Breast epithelium (tissue), 4 donors: ENCODE results near the gene ALDH5A1. TPM values are rescaled to one million over a fixed set of nuclear protein-coding genes. Genes with fewer than 3 reads are reported as not detected.

ENCODE experiments used
- DNase-seq, 2 donors: peaks; one replicate each; pipeline ENCODE4 v3.0.0-alpha.2; 2019; ENCODE audit warnings: low spot score in 2 of 2
- H3K27ac ChIP-seq, 2 donors: fragments of 200-600 bp; sonication (generic) in 1 of 2; one replicate each; pipeline ENCODE4 v1.5.1; 2016 to 2019; ENCODE audit warnings: mild to moderate bottlenecking in 1 of 2
- H3K27me3 ChIP-seq, 2 donors: fragments of 200-600 bp; sonication (generic) in 1 of 2; one replicate each; pipeline versions ENCODE4 v1.5.1 to v1.6.0; 2017 to 2019; ENCODE audit warnings: control low read depth in 1 of 2, mild to moderate bottlenecking in 1 of 2
- H3K36me3 ChIP-seq: fragments of 200-600 bp; one replicate; pipeline ENCODE4 v1.5.1; 2019
- H3K4me1 ChIP-seq, 2 donors: fragments of 200-600 bp; sonication (generic); one replicate each; pipeline ENCODE4 v1.5.1; 2016 to 2019; ENCODE audit warnings: control low read depth in 1 of 2
- H3K4me3 ChIP-seq, 3 donors: fragments of 200-600 bp; sonication (generic); 1 replicate in 2 of 3; 2 replicates in 1 of 3; pipeline ENCODE4 v1.5.1; 2016 to 2019; ENCODE audit warnings: mild to moderate bottlenecking in 3 of 3, moderate library complexity in 2 of 3
- H3K9me3 ChIP-seq, 2 donors: fragments of 200-600 bp; sonication (generic) in 1 of 2; one replicate each; pipeline ENCODE4 v1.5.1; 2016 to 2019; ENCODE audit warnings: control low read depth in 1 of 2
- CTCF ChIP-seq, 3 donors: fragments of 450-650 bp; IDR thresholded peaks; one replicate each; pipeline ENCODE4 v1.5.1; 2016 to 2017; ENCODE audit warnings: antibody characterized with exemption in 3 of 3, mild to moderate bottlenecking in 3 of 3, moderate library complexity in 3 of 3
- POLR2A ChIP-seq: fragments of 450-650 bp; IDR thresholded peaks from one replicate; pipeline ENCODE4 v1.6.1; 2016; ENCODE audit warnings: antibody characterized with exemption, mild to moderate bottlenecking, moderate library complexity
- POLR2AphosphoS5 ChIP-seq, 3 donors: sonication (generic); formaldehyde crosslinking; IDR thresholded peaks; one replicate each; pipeline ENCODE4 v1.6.1; 2017; ENCODE audit warnings: antibody characterized with exemption in 3 of 3
- intact Hi-C: fragments of 100-400 bp; cut with DNase I; formaldehyde crosslinking; loops from one replicate; pipeline ENCODE4 v1.15.1; 2023; ENCODE audit warnings: low total_unique reads
- total RNA-seq, 3 donors: library from RNA; depleted of rRNA; stranded (reverse); fragments of >200 nt; gene quantifications; one replicate each; pipeline ENCODE4 v1.1.0, GENCODE V29; 2016

ALDH5A1 gene
- total RNA-seq = 1 to 10 TPM; 3.9 to 6.4 (median 6.1) TPM

- peak; percentile 37 to 68 for DNase-seq
- Histone ChIP-seq H3K9me3 (no peaks in the 10 kb centered on the region), H3K4me3 (peak within 1 kb of the TSS; percentile 55 to 82 (median 70)), H3K36me3 (no peaks in the 10 kb centered on the region), H3K27ac (peak within 1 kb of the TSS; percentile 67 to 71), H3K27me3 (no peaks in the 10 kb centered on the region), H3K4me1 (no peaks in the 10 kb centered on the region)
- no peak for TF ChIP-seq POLR2A
- TF ChIP-seq POLR2AphosphoS5 (IDR thresholded peaks at IDR 0.05) = no peak
- TF ChIP-seq CTCF (IDR thresholded peaks at IDR 0.05) = no peak
- intact Hi-C loops = no loop called here
These were observed at the start of gene ALDH5A1 for GRCh38 chr6:24494821-24495795. TSS of gene ALDH5A1 (plus strand) at chr6:24494969. CDS start at chr6:24494997, 28 bp downstream.

GRCh38 chr6:24445704-24446103, 49.1 kb upstream of the ALDH5A1 start:
- H3K9me3 ChIP-seq = no peaks in the 10 kb centered on the region
- H3K36me3 ChIP-seq = no peaks in the 10 kb centered on the region
- TF ChIP-seq POLR2AphosphoS5 (IDR thresholded peaks at IDR 0.05) = no peak
- no peak overlapping the region for H3K27ac ChIP-seq
- no peak overlapping the region for H3K4me3 ChIP-seq
- H3K4me1 ChIP-seq = no peaks in the 10 kb centered on the region
- no peak for DNase-seq
- no peaks in the 10 kb centered on the region for H3K27me3 ChIP-seq
- intact Hi-C loops = no loop called here

DNA sequence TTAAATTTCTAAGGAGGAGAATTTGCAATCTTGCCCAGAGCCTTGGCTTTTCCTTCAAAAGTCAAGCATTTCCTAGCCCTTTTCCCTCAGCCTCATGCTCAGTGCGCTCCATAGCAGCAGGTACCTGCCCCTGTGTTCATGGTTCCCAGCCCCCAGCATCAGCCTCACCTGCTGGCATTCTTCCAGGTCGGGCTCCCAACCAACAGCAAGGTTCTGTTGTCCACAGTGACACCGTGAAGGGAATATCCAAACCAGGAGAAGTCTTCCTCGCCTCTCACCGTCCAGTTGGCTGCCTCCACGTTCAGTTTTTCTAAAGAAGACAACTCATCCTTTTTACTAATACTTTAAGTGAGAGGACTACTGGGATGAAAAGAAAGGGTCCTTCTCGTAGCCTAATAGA, 48.1 kb upstream of the ALDH5A1 start:
- Histone ChIP-seq H3K9me3 (no peaks in the 10 kb centered on the region), H3K27ac (no peak overlapping the region), H3K36me3 (no peaks in the 10 kb centered on the region), H3K27me3 (no peaks in the 10 kb centered on the region), H3K4me1 (no peaks in the 10 kb centered on the region), H3K4me3 (no peak overlapping the region)
- no peak for DNase-seq
- intact Hi-C loops = no loop called here
- TF ChIP-seq POLR2A (no peak), CTCF (IDR thresholded peaks at IDR 0.05) (no peak), POLR2AphosphoS5 (IDR thresholded peaks at IDR 0.05) (no peak)

DNA sequence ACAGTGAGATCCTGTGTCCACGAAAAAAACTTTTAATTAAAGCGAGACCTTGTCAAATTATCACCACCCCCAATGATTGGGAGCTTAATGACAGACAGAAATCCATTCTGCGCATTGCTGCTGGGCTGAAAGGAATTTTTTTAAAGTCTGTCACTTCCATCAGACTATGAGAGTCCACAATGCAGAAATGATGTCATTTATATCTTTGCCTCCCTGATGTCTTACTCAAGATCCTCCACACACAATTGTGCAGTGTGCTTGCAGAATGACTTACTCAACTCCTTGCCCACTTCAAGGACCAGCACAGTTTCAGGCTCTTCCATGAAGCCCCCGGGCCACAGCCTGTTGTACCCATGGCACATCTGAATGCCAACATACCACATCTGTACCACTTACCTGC, 46.4 kb upstream of the ALDH5A1 start:
- no peaks in the 10 kb centered on the region for H3K4me1 ChIP-seq
- intact Hi-C loops = no loop called here
- no peaks in the 10 kb centered on the region for H3K27me3 ChIP-seq
- H3K9me3 ChIP-seq = no peaks in the 10 kb centered on the region
- no peak overlapping the region for H3K27ac ChIP-seq
- DNase-seq = no peak
- no peaks in the 10 kb centered on the region for H3K36me3 ChIP-seq
- TF ChIP-seq POLR2AphosphoS5 (IDR thresholded peaks at IDR 0.05) (no peak), CTCF (IDR thresholded peaks at IDR 0.05) (no peak), POLR2A (no peak)
- H3K4me3 ChIP-seq = no peak overlapping the region

DNA sequence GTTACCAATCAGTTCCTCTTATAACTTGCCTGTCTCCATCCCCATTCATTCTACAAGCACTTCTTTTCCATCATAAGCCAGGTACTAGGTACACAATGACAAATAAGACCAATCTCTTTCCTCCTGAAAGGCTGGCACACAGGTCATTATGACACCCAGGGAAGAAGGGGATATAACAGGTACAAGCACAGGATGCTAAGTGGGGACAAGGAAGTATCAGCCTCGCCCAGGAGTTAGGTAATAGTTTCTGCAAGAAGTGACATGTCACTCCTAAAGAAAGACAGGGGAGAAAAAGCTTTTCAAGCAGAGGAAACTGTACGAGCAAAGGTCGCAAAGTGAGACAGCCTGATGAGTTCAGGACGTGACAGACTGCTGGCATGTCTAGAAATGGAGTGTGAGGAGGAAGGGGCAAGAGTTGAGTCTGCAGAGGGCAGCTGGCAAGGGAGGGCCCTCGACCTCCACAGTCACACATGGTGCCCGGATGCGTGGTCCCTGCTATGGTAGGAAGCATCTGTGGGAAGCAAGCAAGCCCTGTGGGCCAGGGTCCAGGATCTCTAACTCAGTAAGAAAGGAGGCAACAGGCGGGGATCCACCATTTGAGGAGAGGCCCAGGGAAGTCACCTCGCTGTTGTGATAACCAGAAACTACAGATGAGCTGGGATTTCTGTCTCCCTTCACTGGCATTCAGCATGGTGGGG, 45.8 kb upstream of the ALDH5A1 start:
- Histone ChIP-seq H3K9me3 (no peaks in the 10 kb centered on the region), H3K4me3 (no peak overlapping the region), H3K36me3 (no peaks in the 10 kb centered on the region), H3K27ac (no peak overlapping the region), H3K27me3 (no peaks in the 10 kb centered on the region), H3K4me1 (no peaks in the 10 kb centered on the region)
- no peak for TF ChIP-seq POLR2A
- no peak for TF ChIP-seq CTCF (IDR thresholded peaks at IDR 0.05)
- TF ChIP-seq POLR2AphosphoS5 (IDR thresholded peaks at IDR 0.05) = no peak
- intact Hi-C loops = no loop called here
- no peak for DNase-seq
